Keratinocyte (primary cell): ENCODE measurements around the gene TOR4A.

ENCODE experiments used
- EZH2 ChIP-seq: IDR thresholded peaks from one replicate; pipeline ENCODE4 v1.6.1; 2012; ENCODE audit warnings: inconsistent platforms, mild to moderate bottlenecking, low read length, moderate library complexity
- TF ChIP-seq, protein P1 (sequence below), 3 experiments: IDR thresholded peaks in 1 of 3; conservative IDR thresholded peaks in 1 of 3; optimal IDR thresholded peaks in 1 of 3; 2 replicates in 2 of 3; 3 replicates in 1 of 3; pipeline versions ENCODE3 to v1.5.1; 2011; ENCODE audit warnings: low read length in 3 of 3, mild to moderate bottlenecking in 3 of 3, moderate library complexity in 2 of 3, control low read depth in 1 of 3, inconsistent platforms in 1 of 3; ENCODE audit not compliant: insufficient read depth in 2 of 3; ENCODE audit errors: extremely low read depth in 1 of 3

DNA sequence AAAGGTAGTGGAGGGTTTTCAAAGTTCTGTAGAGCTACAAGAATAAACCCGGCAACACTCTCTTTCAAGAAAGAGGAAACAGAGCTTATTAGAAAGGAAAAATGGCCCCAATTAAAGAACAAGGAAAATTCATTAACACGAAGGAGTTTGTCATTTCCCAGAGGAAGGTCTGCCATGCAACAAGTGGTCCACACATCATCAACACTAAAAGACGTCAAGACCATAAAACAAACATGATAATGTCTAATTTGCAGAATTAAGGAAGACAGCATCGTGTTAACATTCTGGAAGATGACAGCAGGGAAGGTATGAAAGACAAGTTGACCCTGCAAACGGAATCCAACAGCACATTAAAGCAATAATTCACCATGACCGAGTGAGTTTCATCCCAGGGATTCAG, 53.2 kb downstream of the TOR4A start:
- TF ChIP-seq, protein P1, sequence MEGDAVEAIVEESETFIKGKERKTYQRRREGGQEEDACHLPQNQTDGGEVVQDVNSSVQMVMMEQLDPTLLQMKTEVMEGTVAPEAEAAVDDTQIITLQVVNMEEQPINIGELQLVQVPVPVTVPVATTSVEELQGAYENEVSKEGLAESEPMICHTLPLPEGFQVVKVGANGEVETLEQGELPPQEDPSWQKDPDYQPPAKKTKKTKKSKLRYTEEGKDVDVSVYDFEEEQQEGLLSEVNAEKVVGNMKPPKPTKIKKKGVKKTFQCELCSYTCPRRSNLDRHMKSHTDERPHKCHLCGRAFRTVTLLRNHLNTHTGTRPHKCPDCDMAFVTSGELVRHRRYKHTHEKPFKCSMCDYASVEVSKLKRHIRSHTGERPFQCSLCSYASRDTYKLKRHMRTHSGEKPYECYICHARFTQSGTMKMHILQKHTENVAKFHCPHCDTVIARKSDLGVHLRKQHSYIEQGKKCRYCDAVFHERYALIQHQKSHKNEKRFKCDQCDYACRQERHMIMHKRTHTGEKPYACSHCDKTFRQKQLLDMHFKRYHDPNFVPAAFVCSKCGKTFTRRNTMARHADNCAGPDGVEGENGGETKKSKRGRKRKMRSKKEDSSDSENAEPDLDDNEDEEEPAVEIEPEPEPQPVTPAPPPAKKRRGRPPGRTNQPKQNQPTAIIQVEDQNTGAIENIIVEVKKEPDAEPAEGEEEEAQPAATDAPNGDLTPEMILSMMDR (optimal IDR thresholded peaks at IDR 0.05 in 1 of 3, IDR thresholded peaks at IDR 0.05 in 1 of 3, conservative IDR thresholded peaks at IDR 0.05 in 1 of 3; ENCODE audit: extremely low read depth in 1 of 3, insufficient read depth in 2 of 3, low read length in 3 of 3) = no peak
- no peak for TF ChIP-seq EZH2
